SKM-1 (cell line): ENCODE measurements around the gene CELF4.

Source experiments
- DNase-seq: peaks from one replicate; lab custom pipeline; 2025; ENCODE audit not compliant: unreplicated experiment; lab: John Stamatoyannopoulos, UW

Gene CELF4

DNA sequence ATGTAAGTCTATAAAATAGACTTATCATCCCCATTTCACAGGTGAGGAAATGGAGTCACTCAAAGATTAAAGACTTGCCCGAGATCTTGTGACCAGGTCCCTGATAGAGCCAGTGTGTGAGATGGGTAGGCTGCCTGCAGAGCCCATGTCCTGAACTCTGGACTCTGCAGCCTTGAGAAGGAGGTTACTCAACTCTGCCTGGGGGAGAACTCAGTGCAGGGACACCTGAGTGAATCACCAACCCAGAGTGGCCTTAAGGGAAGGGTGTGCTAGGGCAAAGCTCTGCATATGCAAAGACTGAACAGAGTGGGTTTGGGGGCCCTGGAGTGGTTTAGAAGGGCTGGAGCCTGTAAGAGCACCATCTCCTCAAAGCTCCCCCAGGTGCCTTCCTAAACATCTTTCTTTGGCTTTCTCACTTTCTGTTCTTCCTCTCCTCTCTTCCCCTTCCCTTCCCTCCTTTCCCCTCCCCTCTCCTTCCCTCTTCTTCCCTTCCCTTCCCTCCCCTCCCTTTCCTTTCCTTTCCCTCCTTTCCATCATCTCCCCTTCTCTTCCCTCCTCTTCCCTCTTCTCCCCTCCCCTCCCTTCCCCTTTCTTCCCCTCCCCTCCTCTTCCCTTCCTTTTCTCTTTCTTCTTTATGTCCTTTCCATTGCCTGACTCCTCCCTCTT is 67.6 kb downstream of the CELF4 start:
- DNase-seq: no peak

GRCh38 chr18:37496568-37496967 is 69.0 kb downstream of the CELF4 start:
- no peak for DNase-seq

DNA sequence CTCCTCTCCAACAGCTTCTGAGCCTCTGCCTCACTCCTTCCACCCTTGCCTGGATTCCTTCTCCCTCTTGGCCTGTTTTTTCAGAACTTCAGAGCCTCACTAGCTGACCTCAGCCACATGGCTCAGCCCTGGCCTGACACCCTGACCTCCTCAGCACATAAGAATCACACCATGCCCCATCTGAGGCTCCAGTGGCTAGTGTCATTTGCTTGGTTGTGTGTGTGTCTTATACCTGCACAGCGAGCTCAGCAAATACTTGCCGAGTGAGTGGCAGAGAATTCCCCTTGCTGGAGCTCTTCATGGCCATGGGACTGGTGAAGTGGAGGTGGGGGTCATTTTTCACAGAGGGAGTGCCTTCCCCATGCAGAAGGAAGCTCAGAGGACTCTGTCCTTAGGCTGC is 70.2 kb downstream of the CELF4 start:
- DNase-seq: no peak

- DNase-seq: no peak
Measured at GRCh38 chr18:37494406-37494805, 71.2 kb downstream of the CELF4 start.

DNA sequence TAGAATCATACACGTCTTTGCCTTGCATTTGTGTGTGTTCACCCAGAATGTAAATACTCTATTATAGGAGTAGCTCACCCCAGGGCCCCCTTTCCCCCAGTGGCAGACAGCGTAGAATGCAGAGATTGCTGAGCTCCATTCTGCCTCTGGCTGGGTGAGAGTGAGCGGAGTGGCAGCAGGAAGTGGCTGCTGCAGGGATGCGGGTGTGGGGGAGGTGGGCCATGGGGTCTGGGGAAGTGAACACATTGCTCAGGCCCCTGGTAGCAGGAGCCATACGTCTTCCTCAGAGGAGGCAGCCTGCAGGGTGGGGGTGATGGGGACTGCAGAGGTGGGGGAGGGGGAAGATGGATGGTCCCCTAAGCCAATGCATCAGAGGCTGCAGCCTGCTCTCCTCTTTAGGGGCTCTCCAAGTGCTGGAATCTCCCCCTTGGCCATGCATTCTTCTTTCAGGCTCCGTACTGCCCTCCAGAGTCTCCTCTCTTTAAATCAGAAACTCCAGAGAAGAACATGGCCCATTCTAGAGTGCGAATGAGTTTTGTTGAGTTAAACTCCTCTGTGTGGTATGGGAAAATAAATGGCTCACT is 72.2 kb downstream of the CELF4 start:
- no peak for DNase-seq

DNA sequence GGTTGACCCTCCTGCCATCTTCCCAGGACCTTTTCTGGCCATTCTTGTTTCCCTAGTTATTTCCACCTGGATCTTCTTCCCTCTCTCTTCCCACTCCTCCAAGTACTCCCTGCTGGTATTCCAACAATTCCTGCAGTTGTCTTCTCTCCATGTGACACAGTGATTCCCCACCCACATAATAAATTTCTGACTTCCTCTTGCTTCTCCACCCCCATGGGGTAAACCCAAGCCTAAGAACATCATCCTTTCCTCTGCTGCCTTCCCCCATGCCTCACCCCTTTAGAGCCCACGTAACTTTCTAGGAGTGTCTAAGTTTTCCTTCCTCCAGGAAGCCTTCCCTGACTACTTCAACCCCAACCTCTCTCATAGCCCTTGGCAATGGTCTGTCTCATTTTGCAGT is 72.6 kb downstream of the CELF4 start:
- no peak for DNase-seq

GRCh38 chr18:37491526-37491925 is 74.1 kb downstream of the CELF4 start:
- DNase-seq: no peak

GRCh38 chr18:37489998-37490397 is 75.6 kb downstream of the CELF4 start:
- DNase-seq: no peak

GRCh38 chr18:37489011-37489410 is 76.6 kb downstream of the CELF4 start:
- no peak for DNase-seq

- DNase-seq: no peak
Measured at GRCh38 chr18:37487400-37487867, 78.2 kb downstream of the CELF4 start.

GRCh38 chr18:37486848-37487247 is 78.8 kb downstream of the CELF4 start:
- DNase-seq: no peak

GRCh38 chr18:37484983-37485834 is 80.4 kb downstream of the CELF4 start:
- no peak for DNase-seq

GRCh38 chr18:37483984-37484819 is 81.4 kb downstream of the CELF4 start:
- no peak for DNase-seq

- no peak for DNase-seq
Measured at GRCh38 chr18:37483221-37483971, 82.2 kb downstream of the CELF4 start.

- no peak for DNase-seq
Measured at GRCh38 chr18:37482433-37482832, 83.2 kb downstream of the CELF4 start.

- DNase-seq: no peak
Measured at GRCh38 chr18:37482002-37482401, 83.6 kb downstream of the CELF4 start.

GRCh38 chr18:37481491-37481890 is 84.1 kb downstream of the CELF4 start:
- no peak for DNase-seq

GRCh38 chr18:37481072-37481471 is 84.5 kb downstream of the CELF4 start:
- DNase-seq: no peak

- no peak for DNase-seq
Measured at GRCh38 chr18:37476611-37477295, 88.8 kb downstream of the CELF4 start.

- DNase-seq: no peak
Measured at GRCh38 chr18:37476182-37476581, 89.4 kb downstream of the CELF4 start.
